HG02870 (cell line): ENCODE data around the gene LXN.
"Not testable (repeated sequence)": the region's sequence is repeated elsewhere in the genome, so short reads cannot be mapped to it uniquely, and the experiment has no call there.

Experiments
- ATAC-seq: cut with Tn5 transposase; IDR thresholded peaks from one replicate; pipeline ENCODE4 v1.9.1; 2021; ENCODE audit warnings: mild to moderate bottlenecking, moderate library complexity; ENCODE audit not compliant: unreplicated experiment

LXN gene

GRCh38 chr3:158672215-158673176 is at the start of gene LXN:
LXN (minus strand) TSS chr3:158672648; CDS start chr3:158672478, 170 bp downstream.
- ATAC-seq: peak; percentile 99

- ATAC-seq: no peak
These were observed 49.7 kb upstream of the LXN start for GRCh38 chr3:158722108-158722507.

GRCh38 chr3:158718490-158719170 is 46.2 kb upstream of the LXN start:
- ATAC-seq: no peak

GRCh38 chr3:158717576-158717975 is 45.1 kb upstream of the LXN start:
- ATAC-seq: no peak

GRCh38 chr3:158713094-158713499 is 40.6 kb upstream of the LXN start:
- ATAC-seq: no peak

- ATAC-seq: peak; percentile 60
These were observed 40.0 kb upstream of the LXN start for GRCh38 chr3:158712443-158712842.

GRCh38 chr3:158711886-158712285 is 39.4 kb upstream of the LXN start:
- ATAC-seq: peak; percentile 52

GRCh38 chr3:158710601-158711000 is 38.2 kb upstream of the LXN start:
- ATAC-seq: no peak

GRCh38 chr3:158709666-158710083 is 37.2 kb upstream of the LXN start:
- no peak for ATAC-seq

GRCh38 chr3:158703566-158703965 is 31.1 kb upstream of the LXN start:
- ATAC-seq: no peak

- ATAC-seq: no peak
These were observed 30.5 kb upstream of the LXN start for GRCh38 chr3:158702815-158703481.

GRCh38 chr3:158701420-158702065 is 29.1 kb upstream of the LXN start:
- no peak for ATAC-seq

GRCh38 chr3:158700559-158700958 is 28.1 kb upstream of the LXN start:
- ATAC-seq: no peak

GRCh38 chr3:158696618-158697017 is 24.2 kb upstream of the LXN start:
- no peak for ATAC-seq

- ATAC-seq: not testable (repeated sequence)
These were observed 21.5 kb upstream of the LXN start for GRCh38 chr3:158693866-158694456.

- ATAC-seq: no peak
These were observed 12.7 kb upstream of the LXN start for GRCh38 chr3:158685159-158685558.

GRCh38 chr3:158683230-158683962 is 10.9 kb upstream of the LXN start:
- peak; percentile 48 for ATAC-seq

- no peak for ATAC-seq
These were observed 8.4 kb upstream of the LXN start for GRCh38 chr3:158680861-158681260.

- no peak for ATAC-seq
These were observed 7.1 kb upstream of the LXN start for GRCh38 chr3:158679547-158680000.

- no peak for ATAC-seq
These were observed 6.2 kb upstream of the LXN start for GRCh38 chr3:158678687-158679086.
